Dermis microvascular lymphatic vessel endothelial cell (primary cell): Measurements from ENCODE around the gene FOSL1. TPM values are rescaled to one million over a fixed set of nuclear protein-coding genes. Genes with fewer than 3 reads are reported as not detected.
"Not testable (repeated sequence)": the region's sequence is repeated elsewhere in the genome, so short reads cannot be mapped to it uniquely, and the experiment has no call there.

Experiments
- DNase-seq, 2 donors: peaks; one replicate each; pipeline versions ENCODE4 v3.0.0 to v3.0.0-alpha.2; 2010; ENCODE audit warnings: low read depth in 2 of 2
- total RNA-seq: library from RNA; depleted of rRNA; stranded (reverse); fragments of >200 nt; gene quantifications from 2 replicates; pipeline ENCODE4 v1.2.1, GENCODE V29; 2014

FOSL1 gene
- total RNA-seq, 1 donor from 2014 or later = 2.1 TPM

DNA sequence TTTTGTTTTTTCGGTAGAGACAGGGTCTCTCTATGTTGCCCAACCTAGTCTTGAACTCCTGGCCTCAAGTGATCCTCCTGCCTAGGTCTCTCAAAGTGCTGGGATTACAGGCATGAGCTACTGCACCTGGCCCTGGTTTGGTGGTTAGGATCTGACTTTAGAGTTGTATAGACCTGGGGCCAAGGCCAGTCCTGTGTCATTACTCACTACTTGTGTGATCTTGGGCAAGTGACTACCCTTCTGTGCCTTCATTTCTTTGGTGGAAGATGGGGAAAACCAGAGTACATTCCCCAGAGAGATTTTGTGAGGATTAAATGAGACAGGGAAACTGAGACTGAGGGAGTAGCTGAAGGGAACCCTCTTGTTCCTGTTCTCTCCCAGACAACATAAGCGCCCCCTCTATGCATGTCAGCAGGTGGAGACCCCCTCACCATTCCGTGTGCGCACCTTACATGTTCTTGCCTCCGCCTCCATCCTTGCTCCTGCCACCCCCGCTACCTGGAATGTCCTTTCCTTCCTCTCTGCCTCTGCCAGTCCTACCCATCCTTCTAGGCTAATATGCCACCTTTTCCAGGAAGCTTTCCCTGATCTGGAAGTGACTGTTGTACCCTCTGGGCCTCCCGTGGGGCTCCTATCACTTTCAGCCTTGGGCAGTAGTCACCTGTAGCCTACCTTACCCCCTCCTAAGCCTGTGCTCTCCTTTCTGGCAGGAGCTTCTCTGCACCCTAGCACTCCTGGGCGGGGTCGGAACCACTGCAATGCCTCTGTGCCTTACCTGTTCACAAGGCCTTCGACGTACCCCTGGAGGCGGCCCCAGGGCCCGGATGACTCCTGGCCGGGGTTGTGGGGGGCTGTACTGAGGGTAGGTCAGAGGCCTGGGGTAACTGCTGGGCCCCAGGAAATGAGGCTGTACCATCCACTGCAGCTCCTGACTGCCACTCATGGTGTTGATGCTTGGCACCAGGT lies 3.9 kb downstream of the FOSL1 start:
- no peak for DNase-seq

DNA sequence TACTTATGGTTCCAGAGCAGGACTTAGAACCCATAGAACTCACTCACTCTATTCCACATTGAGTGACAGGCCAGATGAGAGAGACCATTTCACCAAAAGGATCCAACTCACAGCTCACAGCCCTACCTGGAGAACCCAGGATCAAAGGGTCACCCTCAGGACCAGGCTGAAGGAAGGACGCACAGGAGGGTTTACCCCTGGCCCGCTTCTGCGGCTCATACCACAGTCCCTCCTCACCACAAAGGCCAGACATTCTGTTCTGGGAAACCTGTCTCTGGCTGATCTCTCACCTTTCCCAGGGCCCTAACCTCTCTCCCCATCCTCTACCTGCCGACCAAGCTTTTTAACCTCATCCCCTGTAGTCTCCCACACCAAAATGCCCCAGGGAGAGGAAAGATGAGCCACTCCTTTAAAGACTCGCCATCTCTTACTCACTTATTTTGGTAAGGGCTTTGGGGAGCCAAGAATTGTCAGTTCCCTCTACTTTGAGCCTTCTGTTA lies 4.7 kb downstream of the FOSL1 start:
- no peak for DNase-seq

DNA sequence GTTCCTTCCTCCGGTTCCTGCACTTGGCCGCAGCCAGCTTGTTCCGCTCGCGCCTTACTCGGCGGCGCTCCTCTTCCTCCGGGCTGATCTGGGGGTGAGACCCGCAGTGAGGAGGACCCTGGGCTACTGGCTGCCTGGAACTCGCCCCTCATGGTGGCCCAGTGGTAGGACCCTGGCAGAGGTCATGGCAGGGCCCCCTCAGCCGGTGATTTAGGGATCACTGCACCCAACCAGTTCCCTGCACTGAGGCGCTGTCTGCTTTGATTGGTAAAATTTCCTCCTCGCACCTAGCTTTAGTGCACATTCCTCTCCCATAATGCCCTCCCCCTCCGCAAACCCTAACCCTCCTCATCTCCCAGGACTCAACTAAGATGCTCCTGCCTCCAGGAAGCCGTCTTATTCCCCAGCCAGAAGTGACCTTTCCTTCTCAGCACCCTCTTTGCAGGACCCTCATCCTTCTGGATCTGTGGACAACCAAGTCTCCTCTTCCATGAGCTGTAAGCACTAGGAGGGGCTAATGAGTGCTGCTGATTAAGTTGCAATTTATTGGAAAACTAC lies 6.1 kb downstream of the FOSL1 start:
- peak in 1 of 2 donors; percentile 45 for DNase-seq

DNA sequence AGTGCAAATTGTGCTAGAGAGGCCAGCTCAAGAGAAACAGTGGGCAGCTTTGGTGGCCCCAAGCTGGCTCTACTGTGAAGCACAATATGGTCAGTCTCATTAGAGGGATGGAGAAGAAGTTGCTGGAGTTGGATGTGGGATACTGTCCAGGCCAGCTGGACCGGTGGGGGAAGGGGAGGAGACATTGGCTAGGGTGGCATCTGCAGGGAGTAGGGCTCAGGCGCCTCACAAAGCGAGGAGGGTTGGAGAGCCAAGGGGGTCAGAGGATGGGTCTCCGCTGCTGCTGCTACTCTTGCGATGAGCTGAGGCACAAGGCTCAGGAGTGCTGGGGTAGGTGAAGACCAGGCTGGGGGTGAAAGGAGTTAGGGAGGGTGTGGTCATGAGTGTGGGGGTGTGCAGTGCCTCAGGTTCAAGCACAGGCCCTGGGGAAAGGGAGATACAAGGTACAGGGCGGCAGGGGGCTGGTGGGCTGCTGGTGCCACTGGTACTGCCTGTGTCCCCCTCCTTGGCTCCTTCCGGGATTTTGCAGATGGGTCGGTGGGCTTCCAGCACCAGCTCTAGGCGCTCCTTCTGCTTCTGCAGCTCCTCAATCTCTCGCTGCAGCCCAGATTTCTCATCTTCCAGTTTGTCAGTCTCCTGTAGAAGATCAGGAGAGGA lies 7.4 kb downstream of the FOSL1 start:
- DNase-seq = no peak

DNA sequence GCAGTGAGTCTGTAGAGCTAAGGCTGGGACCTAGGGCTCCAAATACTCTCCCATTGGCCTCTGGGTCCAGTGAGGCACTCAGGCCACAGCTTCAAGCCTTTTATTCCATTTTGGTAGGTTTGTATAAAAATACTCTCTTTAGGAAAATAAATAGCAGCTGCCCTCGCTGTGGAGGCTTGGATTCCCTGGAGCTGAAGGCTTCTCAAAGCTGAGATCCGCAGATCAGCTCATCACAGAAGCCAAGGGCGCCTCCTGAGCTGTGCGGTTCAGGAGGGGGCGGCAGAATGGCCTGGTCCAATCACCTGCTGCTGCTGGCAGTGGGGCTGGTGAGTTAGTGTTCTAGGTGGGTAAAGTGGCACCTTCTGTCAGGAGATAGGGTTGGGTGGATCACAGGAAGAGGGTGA lies 8.0 kb downstream of the FOSL1 start:
- not testable (repeated sequence) for DNase-seq

DNA sequence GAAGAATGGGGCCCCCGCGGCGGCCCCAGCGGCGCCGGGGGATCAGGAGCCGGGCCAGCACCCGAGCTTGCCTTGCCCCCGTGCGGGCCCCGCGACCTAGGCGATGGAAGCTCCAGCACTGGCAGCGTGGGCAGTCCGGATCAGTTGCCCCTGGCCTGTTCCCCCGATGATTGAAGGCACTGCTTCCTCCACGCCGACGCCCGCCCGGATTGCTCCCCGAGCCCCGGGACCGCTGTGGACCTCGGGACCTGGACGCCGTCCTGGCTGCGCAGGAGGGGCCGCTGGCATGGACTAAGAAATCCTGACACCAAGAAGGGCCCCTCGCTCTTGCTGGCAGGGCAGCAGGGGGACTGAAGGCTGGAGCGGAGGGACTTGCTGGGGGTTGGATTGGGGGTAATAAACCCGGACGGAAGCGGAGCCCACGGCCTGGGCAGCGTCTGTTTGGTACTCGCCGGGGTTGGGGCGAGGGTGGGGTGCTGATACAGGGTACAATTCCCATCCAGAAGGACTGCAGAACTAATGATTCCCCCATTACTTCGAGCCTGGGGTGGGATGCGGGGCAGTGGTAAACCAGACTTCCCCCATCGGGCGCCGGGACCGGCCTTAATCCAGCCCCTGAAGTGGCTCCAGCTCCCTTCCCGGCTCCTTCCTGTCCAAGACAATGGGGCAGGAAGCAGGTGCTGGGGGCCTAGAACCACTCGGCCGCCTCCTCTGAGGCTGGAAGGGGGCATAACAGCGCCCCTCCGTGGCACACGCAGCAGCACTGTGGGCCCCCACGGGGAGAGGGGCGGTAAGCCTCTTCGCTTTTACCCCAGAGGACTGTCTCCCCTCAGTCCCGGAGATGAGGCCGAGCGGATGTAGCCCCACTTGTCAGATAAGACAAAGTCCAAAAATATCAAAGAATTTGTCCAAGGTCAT lies 8.7 kb downstream of the FOSL1 start:
- peak in 1 of 2 donors; percentile 92 for DNase-seq

DNA sequence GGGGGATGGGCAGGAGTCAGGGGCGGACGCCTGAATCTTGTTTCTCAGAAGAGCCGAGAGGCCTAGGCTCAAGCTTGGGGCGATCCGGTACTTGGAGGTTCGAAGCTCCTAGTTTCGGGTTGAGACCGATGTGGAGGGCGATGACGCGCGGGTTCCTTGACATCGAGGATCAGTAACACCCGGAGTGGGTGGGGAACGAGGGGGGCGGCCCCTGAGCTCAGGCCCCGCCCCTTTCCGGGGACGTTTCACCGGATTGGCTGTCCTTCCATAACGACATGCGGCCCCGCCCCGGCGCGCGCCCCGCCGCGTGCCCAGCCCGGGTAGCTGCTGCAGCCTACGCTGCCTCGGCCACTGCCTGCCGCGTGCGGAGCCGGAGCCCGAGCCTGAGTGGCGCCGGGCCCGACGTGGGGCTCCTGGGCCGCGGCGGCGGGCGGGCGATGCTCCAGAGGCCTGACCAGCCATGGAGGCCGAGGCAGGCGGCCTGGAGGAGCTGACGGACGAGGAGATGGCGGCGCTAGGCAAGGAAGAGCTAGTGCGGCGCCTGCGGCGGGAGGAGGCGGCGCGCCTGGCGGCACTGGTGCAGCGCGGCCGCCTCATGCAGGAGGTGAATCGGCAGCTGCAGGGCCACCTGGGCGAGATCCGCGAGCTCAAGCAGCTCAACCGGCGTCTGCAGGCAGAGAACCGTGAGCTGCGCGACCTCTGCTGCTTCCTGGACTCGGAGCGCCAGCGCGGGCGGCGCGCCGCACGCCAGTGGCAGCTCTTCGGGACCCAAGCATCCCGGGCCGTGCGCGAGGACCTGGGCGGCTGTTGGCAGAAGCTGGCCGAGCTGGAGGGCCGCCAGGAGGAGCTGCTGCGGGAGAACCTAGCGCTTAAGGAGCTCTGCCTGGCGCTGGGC lies 9.6 kb downstream of the FOSL1 start, which contains the start of gene CCDC85B:
Gene CCDC85B (plus strand): TSS at position 350 of the 895 bp plus-strand sequence. CDS start 111 bp downstream, at position 461.
- peak; percentile 75 to 96 for DNase-seq

DNA sequence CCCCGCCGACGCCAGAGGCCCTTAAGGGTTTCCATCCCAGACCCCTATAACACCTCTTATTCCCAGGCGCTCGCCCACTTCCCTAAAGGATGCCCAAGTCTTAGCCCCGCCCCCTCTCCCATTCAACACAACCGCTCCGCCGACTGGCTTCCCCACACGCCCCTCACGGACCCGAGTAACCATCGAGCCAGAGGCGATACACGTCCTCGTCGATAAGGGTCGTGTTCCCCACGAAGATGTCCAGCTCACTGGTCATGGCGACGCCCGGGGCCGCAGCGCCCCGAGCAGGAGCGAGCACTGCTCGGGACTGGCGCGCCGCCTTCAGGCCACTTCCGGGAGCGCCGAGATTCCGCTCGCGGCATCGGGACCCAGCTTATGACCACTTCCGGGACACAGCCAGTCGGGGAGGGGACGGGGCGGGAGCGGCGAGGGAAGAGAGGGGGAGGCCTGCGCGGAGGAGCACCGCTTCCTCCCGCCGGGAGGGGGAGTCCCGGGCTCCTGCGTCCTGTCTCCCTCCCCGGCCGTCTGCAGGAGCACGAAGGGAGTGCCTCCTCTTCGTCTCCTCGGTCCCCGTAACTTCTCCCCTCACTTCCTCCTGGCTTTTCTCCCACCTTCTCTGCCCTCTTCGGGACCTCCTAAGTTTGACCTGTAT lies 11.9 kb downstream of the FOSL1 start, which contains the start of gene FIBP:
Gene FIBP (minus strand): TSS at position 309 of the 652 bp plus-strand sequence. CDS start 53 bp downstream, at position 256.
- peak; percentile 89 to 98 for DNase-seq

DNA sequence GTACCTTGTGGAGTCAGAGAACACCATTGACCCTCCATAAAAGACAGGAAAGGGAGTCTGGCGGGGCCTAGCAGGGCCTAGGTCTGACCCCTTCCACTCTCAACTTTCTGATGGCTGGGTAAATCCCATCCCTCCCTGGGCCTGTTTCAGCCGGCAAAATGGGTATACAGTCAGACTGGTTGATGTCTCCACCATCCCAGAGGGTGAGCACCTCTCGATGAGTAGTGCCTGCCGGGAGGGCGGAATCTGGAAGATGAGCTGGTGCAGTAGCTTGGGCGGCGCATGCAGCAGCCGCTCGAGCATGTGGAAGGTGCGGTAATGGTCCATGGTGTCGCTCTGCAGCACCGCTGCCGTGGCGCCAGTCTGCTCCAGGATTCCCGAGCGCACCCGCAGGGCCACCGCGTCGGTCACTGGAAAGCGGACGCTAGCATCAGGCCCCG lies 12.4 kb downstream of the FOSL1 start:
- DNase-seq = no peak

DNA sequence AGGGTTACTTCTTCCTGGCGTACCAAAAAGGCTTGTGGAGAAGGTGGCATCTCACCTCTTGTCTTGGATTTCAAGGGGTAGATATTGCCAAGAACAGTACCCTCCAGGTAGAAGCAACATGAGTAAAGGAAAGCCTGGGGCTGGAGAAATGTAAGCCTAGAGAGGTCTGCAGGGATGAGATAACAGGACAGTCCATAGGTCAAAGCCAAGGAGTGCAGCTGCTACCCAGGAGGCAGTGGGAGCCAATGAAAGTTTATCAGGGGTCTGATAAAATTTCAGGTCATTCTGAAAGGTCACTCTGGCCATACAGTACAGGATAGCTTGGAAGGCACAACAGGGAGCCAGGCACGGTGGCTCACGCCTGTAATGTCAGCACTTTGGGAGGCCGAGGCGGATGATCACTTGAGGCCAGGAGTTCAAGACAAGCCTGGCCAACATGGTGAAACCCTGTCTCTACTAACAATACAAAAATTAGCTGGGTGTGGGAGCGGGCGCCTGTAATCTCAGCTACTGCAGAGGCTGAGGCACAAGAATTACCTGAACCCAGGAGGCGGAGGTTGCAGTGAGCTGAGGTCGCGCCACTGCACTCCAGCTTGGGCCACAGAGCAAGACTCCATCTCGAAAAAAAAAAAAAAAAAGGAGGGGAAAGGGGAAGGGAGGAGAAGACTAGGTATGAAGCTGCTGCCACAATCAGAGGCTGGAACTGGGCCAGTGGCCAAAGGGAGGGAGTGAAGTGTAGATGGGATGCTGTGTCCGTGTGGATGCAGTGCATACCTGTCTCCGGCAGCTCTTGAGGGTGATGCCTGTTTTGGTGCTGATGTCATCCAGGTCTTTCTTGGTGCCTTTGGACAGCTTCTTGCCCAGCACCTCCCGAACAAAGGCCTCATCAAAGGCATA lies 13.1 kb downstream of the FOSL1 start:
- no peak for DNase-seq

DNA sequence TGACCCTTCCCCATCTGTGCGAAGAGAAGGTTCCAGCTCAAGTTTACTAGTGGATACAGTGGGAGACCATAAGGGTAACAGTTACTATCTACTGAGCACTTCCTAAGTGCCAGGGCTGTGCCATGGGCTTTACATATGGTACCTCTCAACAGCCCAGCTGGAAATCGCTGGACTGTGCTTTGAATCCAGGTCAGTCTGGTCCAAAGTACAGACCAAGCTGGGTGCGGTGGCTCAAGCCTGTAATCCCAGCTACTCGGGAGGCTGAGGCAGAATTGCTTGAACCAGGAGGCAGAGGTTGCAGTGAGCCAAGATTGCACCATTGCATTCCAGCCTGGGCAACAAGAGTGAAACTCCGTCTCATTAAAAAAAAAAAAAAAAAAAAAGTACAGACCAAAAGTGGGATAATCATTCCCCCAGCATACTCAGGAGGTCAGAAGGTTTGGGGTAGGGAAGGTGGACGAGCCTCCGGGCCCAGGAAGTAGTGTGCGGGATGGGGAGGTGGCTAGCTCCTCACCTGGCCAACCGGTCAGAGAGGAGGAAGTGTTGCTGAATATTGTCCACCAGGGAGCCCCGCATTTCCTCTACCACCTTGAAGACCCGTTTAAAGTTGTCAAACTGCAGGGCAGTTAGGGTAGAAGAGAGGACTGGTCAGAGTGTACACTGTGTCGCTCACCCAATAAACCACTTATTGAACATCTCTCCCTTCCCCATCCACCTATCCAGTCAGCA lies 14.2 kb downstream of the FOSL1 start:
- DNase-seq = no peak

DNA sequence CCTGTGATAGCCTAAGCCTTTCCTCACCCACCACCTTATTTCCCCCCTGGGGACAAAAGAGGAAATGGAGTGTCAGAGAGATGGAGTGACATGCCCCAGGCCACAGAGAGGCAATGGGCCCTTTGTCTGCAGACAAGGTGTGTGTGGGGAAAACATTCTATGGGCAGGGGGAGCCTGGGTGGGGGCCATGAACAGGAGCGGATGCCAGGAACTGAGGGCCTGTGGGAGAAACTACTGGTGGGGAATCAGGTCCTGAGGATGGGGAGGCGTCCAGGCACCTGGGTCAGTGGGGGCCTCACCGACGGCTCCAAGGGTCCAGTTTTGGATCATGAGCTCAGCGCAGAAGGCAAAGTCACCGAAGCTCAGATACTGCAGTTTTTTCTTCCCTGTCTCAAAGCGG lies 15.0 kb downstream of the FOSL1 start:
- no peak for DNase-seq

DNA sequence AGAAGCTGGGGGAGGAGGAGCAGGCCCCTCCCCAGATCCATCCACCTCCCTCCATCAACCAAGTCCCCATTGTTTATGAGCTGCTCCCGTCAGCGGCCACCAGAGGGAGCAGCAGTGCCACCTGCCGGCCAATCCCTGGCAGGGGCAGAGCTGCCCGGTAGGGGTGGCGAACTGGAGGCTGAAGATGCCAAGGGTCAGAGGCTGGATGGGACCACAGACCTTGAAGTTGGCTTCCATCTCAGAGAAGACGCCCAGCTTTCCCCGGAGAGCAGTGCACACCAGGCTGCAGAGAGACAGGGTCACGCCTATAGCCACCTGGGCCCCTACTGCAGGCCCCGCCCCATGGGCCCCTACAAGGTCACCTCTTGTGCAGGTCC lies 15.5 kb downstream of the FOSL1 start:
- DNase-seq = peak; percentile 66 to 83

DNA sequence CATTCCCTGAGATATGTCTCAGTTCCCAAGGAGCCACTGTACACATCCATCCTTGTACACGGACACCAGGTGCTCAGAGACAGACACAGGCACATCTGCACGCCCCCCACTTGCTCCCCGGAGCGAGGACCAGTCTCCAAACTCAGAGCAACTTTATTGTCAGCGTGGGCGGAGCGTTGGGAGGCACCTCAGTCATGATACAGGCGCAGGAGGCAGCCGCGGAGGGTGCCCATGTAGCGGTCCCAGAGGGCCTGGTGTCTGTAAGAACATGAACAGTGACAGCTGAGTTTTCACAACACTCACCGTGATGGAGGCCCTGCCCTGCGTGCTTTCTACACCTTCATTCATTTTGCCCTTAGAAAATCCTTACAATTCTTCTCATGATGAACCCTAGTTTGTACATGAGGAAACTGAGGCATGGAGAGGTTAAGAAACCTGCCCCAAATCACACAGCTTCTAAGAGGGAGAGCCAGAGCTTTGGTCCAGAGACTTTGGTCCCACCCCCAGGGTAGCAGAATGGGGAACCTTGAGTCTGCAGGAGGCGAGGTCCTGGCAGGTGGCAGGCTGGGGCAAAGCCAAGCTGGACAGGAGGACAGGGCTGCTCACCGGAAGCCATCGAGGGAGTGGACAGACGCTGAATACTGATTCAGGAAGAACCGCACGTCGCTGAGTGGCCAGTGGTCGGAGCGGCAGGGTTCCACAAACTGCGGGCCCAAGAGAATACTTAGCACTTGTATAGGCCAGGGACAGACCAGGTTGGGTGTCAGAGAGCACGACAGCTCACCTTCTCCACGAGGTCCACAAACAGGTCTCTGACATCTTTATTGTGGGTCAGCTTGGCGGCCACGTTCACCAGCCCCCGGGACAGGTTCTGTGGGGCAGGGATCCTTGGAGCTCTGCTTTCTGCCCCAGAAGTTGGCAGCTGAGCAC lies 16.1 kb downstream of the FOSL1 start:
- DNase-seq = no peak

DNA sequence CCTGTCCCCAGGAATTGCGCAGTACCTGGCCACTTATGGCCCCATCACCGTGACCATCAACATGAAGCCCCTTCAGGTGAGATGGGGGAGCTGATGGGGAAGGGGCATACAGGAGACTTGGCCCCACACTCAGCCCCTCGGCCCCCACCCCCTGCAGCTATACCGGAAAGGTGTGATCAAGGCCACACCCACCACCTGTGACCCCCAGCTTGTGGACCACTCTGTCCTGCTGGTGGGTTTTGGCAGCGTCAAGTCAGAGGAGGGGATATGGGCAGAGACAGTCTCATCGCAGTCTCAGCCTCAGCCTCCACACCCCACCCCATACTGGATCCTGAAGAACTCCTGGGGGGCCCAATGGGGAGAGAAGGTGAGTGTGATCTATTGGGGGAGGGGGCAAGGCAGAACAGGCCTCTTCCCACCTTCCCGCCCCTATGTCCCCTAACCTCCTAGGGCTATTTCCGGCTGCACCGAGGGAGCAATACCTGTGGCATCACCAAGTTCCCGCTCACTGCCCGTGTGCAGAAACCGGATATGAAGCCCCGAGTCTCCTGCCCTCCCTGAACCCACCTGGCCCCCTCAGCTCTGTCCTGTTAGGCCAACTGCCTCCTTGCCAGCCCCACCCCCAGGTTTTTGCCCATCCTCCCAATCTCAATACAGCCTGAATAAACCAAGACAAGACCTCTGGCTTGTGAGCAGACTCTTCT lies 17.0 kb downstream of the FOSL1 start:
- no peak for DNase-seq
